ACC112 (cell line): ENCODE measurements around the gene NAALADL2.

Source experiments
- H2AFZ ChIP-seq: fragments of 200-600 bp; sonication (generic); one replicate; pipeline ENCODE4 v1.6.0; 2017; ENCODE audit warnings: antibody characterized with exemption, low read length; ENCODE audit not compliant: unreplicated experiment
- H3K27ac ChIP-seq: fragments of 200-600 bp; sonication (generic); 2 replicates; pipeline ENCODE4 v1.5.1; 2014; ENCODE audit warnings: low read depth, mild to moderate bottlenecking, antibody characterized with exemption, low read length, moderate library complexity
- H3K27me3 ChIP-seq: fragments of 200-600 bp; sonication (generic); 2 replicates; pipeline ENCODE4 v1.6.1; 2014; ENCODE audit warnings: mild to moderate bottlenecking, antibody characterized with exemption, low read length, moderate library complexity, mixed read lengths; ENCODE audit not compliant: insufficient read depth
- H3K36me3 ChIP-seq: fragments of 200-600 bp; sonication (generic); 2 replicates; pipeline ENCODE4 v1.6.1; 2016; ENCODE audit warnings: mild to moderate bottlenecking, antibody characterized with exemption, low read length, moderate library complexity, mixed read lengths; ENCODE audit not compliant: insufficient read depth
- H3K4me1 ChIP-seq: fragments of 200-600 bp; sonication (generic); one replicate; pipeline ENCODE4 v1.6.1; 2016; ENCODE audit warnings: low read length, mixed read lengths; ENCODE audit not compliant: insufficient read depth, unreplicated experiment, control insufficient read depth
- H3K4me3 ChIP-seq: fragments of 200-600 bp; sonication (generic); 2 replicates; pipeline ENCODE4 v1.5.1; 2014; ENCODE audit warnings: mild to moderate bottlenecking, low read depth, low read length
- H3K79me2 ChIP-seq: fragments of 200-600 bp; sonication (generic); one replicate; pipeline ENCODE4 v1.6.0; 2016; ENCODE audit warnings: low read length; ENCODE audit not compliant: control insufficient read depth, unreplicated experiment, insufficient read depth

The NAALADL2 gene

DNA sequence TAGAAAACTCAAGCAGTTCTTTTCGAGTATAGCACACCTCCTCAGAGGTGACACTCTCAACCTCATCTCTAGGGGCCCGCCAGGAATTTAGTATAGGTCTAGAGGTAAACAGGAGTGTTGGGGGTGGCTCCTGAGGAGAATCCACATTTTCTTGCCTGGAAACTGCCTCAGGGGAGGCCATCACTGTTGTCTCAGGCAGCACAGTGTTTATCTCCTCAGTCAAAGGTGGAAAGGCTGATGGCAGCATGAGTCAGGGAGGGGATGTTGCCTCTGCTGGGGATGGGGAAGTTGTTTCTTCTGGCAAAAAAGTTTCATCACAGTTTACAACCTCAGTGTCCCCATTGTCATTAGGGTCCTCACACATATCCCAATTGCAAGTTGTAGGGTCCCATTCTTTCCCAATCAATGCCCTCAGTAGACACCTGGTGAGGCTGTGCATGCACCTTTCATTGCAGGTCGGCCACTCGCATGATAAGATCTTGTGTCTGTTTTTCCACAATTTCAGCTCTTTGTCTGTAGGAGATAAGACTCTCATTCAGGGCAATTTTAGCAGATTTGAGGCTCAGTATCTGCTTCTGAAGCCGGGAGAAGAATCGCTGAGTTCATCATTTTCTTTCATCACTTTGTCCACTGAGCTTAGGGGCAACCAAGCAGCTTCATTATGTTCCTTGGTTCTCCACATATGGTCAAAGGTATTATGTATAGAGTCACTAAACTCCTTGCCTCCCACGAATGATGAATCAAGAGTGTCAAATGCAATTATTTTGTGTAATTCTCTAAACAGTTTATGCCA is 25.8 kb downstream of the NAALADL2 start:
- no peak overlapping the region for H3K4me3 ChIP-seq

DNA sequence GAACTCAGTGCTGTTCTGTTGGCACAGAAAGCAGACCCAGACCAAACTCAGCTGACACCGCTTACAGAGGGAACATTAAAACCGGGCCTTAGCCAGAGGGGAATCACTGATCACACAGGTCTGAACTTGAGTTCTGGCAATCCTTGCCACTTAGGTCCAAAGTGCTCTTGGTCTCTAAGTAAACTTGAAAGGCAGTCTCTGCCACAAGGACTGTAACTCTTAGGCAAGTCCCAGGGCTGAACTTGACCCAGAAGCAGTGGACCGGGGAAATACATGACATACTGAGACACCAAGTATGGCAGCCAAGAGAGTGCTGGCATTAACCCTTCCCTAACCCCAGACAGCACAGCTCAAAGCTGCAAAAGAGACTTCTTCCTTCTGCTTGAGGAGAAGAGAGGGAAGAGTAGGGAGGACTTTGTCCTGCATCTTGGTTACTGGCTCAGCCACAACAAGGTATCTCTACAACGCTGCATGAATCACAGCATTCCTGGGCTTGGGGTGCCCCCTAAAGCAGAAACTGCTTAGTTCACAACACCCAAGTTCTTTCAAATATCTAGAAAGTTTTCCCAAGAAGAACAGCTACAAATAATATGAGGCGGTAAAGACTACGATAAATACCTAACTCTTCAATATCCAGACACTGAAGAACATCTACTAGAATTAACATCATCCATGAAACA is 32.5 kb downstream of the NAALADL2 start:
- Histone ChIP-seq H2AFZ (no peak overlapping the region), H3K79me2 (no peaks in the 10 kb centered on the region)

More for the DNA sequence above, 25.8 kb downstream of the NAALADL2 start:
- H3K79me2 ChIP-seq: no peaks in the 10 kb centered on the region
- no peak overlapping the region for H3K27ac ChIP-seq
- H3K36me3 ChIP-seq: no peaks in the 10 kb centered on the region
- no peaks in the 10 kb centered on the region for H3K4me1 ChIP-seq
- H2AFZ ChIP-seq: no peak overlapping the region
- H3K27me3 ChIP-seq: no peaks in the 10 kb centered on the region

DNA sequence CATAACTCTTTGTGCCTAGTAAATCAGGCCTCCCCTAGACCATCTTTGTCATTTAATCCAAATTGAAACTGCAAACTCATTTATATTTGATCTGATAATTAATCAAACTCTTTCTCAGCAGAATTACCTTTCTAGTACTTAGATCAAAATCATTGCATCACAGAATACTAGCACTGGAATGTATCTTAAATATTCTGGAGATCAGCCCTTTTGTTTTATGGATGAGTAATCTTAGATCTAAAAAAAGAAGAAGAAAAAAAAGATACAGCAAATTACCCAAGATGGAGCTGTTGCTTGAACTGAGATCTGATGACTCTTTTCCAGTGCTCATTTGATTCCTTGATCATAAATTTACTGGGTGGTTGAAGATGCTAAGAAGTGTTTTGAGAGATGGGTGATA is 47.9 kb downstream of the NAALADL2 start:
- H3K36me3 ChIP-seq: no peaks in the 10 kb centered on the region
- no peak overlapping the region for H3K27ac ChIP-seq
- H3K79me2 ChIP-seq: no peaks in the 10 kb centered on the region
- H3K4me3 ChIP-seq: no peak overlapping the region
- peak overlapping the region; percentile 77 for H2AFZ ChIP-seq
- H3K4me1 ChIP-seq: peaks cover 3% of the 10 kb centered on the region
- no peaks in the 10 kb centered on the region for H3K27me3 ChIP-seq

More for the DNA sequence above, 32.5 kb downstream of the NAALADL2 start:
- no peaks in the 10 kb centered on the region for H3K27me3 ChIP-seq
- no peaks in the 10 kb centered on the region for H3K36me3 ChIP-seq
- no peak overlapping the region for H3K27ac ChIP-seq
- H3K4me1 ChIP-seq: peaks cover 5% of the 10 kb centered on the region
- H3K4me3 ChIP-seq: no peak overlapping the region

DNA sequence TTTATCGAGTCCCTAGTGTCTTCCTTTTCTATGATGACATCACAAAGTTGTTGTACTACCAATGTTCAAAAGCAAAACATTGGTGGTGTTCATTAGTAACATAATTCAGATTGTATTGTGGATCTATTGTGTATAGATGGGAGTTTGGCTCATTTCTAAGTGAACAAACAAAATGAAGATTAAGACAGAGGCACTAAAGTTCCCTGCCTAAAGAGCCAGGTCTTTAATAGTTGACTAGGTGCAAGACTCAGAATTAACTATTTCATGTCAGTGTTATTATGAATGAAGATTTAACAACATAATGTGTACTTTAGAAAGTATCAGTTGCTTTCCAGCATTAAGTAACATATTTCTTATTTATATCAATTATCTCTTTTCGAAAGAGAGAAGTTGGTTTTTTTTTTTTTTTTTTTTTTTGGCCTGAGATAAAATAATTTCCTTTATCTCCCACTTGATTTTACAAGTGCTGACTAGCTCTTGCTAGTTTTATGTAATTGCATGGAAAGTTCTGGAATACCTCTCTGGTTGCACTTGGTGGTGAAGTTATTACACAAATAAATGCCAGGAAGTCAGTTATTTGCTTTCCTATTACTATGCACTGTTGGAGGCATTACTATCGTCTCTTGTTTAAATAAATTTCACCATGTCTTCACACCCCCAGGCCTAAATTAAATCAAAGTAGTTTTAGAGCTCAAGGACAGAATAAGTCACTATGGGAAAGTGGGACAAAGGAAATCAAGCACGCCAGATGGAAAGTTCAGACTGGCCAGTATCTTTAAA is 48.7 kb downstream of the NAALADL2 start:
- Histone ChIP-seq H3K4me1 (peaks cover 3% of the 10 kb centered on the region), H3K79me2 (no peaks in the 10 kb centered on the region), H3K27me3 (no peaks in the 10 kb centered on the region), H3K4me3 (no peak overlapping the region), H2AFZ (no peak overlapping the region), H3K36me3 (no peaks in the 10 kb centered on the region), H3K27ac (no peak overlapping the region)

DNA sequence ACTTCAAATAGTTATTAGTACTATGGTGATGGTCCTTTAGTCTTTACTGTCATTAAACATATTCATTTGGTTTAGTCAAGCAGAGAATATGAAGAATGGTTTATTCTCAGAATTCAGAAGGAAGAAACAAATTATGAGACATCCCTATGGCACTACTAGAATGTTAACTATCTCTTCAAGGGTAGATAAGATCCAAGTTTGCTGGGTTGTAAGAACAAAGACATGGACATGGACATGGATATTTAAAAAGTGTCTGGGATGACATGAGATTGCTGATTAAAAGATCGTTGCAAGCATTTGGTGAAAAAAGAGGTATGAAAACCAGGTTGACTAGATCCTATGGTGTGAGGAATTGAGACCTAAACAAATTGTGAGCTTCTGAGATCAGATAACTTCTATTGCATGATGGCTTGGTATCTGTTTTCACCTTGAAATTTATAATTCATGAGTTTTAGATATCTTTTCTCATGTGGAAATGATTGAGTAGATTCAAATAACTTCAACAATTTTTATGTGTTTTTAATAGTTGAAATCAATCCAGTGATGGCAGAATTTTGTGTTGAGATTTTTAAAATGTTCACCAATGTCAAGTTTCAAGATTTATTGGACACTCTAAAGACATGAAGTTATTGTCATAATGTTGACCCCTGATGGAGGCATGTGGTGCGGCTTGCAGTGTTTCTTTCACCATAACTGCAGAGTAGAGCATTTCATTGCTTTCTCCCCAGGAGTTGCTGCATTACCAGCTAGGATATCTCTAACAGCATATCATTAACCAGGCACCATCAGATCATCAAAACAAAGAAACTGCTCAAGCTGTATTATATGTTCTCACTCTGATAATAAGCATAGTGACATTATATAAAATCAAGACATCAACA is 72.6 kb downstream of the NAALADL2 start:
- peaks cover 4% of the 10 kb centered on the region for H3K4me1 ChIP-seq
- no peaks in the 10 kb centered on the region for H3K27me3 ChIP-seq
- H3K36me3 ChIP-seq: no peaks in the 10 kb centered on the region
- no peak overlapping the region for H3K4me3 ChIP-seq
- peak overlapping the region; percentile 12 for H2AFZ ChIP-seq
- H3K27ac ChIP-seq: no peak overlapping the region
- H3K79me2 ChIP-seq: no peaks in the 10 kb centered on the region

DNA sequence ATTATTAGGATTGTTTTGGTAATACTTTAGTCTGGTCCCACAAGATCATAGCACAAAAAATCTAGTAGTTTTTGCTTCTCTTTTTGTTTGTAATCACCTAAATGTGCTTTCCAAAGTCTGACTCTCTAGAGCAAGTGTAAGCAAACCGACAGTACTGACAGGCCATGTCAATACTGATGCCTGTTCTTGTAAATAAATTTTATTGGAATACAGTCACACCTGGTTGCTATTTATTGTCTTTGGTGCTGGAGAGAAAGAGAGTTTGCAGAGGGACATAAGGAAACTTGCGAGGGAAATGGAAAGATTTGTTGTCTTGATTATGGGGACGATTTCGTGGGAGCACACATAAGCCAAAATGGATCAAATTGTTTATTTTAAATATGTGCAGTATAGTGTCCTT is 77.5 kb downstream of the NAALADL2 start:
- Histone ChIP-seq H3K4me1 (peaks cover 5% of the 10 kb centered on the region), H3K27ac (no peak overlapping the region), H3K79me2 (no peaks in the 10 kb centered on the region), H3K36me3 (no peaks in the 10 kb centered on the region), H3K4me3 (no peak overlapping the region), H3K27me3 (no peaks in the 10 kb centered on the region), H2AFZ (no peak overlapping the region)

DNA sequence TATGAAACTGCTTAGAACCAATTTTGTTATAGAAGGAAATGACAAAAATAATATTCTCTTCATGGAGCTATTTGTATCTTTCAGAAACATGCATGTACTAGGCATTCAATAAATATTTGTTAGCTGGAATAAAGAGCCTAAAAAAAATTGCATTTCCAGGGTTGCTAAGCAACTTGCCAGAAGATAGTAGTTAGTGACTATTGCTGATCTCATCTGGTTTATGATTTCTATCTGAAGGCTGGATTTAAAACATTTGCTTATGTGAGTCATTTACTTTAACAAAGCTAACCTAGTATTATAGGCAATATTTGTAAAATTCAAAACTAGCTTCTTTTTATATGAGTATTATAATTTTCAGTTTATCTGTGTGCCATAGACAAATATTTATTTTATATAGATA is 78.3 kb downstream of the NAALADL2 start:
- H3K79me2 ChIP-seq: no peaks in the 10 kb centered on the region
- H3K27me3 ChIP-seq: no peaks in the 10 kb centered on the region
- peaks cover 3% of the 10 kb centered on the region; the same call in 1 of the 2 replicates for H3K36me3 ChIP-seq
- H3K4me1 ChIP-seq: peaks cover 5% of the 10 kb centered on the region
- no peak overlapping the region for H2AFZ ChIP-seq
- no peak overlapping the region for H3K4me3 ChIP-seq
- H3K27ac ChIP-seq: peak overlapping the region; percentile 28; the same call in 1 of the 2 replicates

DNA sequence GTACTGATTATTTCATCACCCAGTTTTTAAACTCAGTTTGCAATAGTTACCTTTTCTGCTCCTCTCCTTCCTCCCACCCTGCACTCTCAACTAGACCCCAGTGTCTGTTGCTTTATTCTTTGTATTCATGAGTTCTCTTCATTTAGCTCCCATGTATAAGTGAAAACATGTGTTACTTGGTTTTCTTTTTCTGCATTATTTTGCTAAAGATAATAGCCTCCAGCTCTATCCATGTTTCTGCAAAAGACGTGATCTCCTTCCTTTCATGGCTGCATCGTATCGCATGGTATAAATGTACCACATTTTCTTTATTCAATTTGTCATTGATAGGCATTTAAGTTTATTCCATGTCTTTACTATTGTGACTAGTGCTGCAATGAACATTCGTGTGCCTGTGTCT is 79.0 kb downstream of the NAALADL2 start:
- Histone ChIP-seq H3K27ac (no peak overlapping the region), H2AFZ (no peak overlapping the region), H3K36me3 (peaks cover 3% of the 10 kb centered on the region; the same call in 1 of the 2 replicates), H3K27me3 (no peaks in the 10 kb centered on the region), H3K4me1 (peaks cover 5% of the 10 kb centered on the region), H3K4me3 (no peak overlapping the region), H3K79me2 (no peaks in the 10 kb centered on the region)

DNA sequence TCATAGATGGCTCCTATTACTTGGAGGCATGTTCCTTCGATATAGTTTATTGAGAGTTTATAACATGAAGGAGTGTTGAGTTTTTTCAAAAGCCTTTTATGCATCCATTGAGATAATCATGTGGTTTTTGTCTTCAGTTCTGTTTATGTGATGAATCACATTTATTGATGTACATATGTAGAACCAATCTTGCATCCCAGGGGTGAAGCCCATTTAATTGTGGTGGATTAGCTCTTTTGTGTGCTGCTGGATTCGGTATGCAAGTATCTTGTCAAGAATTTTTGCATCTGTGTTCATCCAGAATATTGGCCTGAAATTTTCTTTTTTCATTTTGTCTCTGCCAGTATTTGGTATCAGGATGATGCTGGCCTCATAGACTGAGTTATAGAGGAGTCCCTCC is 81.0 kb downstream of the NAALADL2 start:
- H3K4me3 ChIP-seq: no peak overlapping the region
- H3K27ac ChIP-seq: no peak overlapping the region
- H3K36me3 ChIP-seq: peaks cover 3% of the 10 kb centered on the region; the same call in 1 of the 2 replicates
- no peak overlapping the region for H2AFZ ChIP-seq
- H3K4me1 ChIP-seq: peaks cover 5% of the 10 kb centered on the region
- no peaks in the 10 kb centered on the region for H3K79me2 ChIP-seq
- no peaks in the 10 kb centered on the region for H3K27me3 ChIP-seq

DNA sequence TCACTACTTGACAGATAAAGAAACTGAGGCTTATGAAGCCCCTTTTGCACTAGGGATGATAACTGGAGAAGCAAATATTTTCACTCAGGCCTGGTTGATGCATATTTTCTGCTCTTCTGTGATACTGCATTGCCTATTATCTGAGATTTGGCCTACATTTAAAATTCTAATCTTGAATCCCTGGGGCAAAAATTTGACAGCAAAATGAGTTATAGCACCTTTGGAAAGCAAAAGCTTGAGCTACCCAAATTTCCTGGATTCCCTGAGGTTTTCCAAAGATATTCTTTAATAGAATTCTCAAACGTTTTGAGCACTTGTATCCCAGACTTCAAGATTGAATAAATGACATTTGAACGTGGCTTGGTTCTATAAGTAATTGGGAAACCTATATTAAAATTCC is 86.1 kb downstream of the NAALADL2 start:
- Histone ChIP-seq H2AFZ (no peak overlapping the region), H3K27me3 (no peaks in the 10 kb centered on the region), H3K4me3 (no peak overlapping the region), H3K79me2 (no peaks in the 10 kb centered on the region), H3K27ac (no peak overlapping the region), H3K4me1 (peaks cover 23% of the 10 kb centered on the region), H3K36me3 (peaks cover 3% of the 10 kb centered on the region; the same call in 1 of the 2 replicates)
